Measurements from ENCODE around the gene TRIP6.
A peak's percentile ranks its signal among the peaks of the same experiment; 100 is the strongest.

The TRIP6 gene

GRCh38 chr7:100896732-100897608, 29.8 kb downstream of the TRIP6 start:
- POLR2A ChIA-PET, result no interaction called here
- TF ChIP-seq CTCF (IDR thresholded peaks at IDR 0.05; ENCODE audit: insufficient read depth, low read length, missing control alignments), result peak; percentile 84
- CTCF ChIA-PET, result interaction anchor here (1.0 to 9.3 kb wide), 6 partner anchors 162 to 386 kb away, joined by 4 to 105 read pairs (median 6); no protein-coding TSS in a partner anchor
- H3K4me3 ChIP-seq (ENCODE audit: low read depth, low read length), result peak overlapping the region; percentile 34; the same call in 1 of the 2 replicates
- DNase-seq (ENCODE audit: low read depth, low spot score), result no peak

- POLR2A ChIA-PET, result no interaction called here
- DNase-seq (ENCODE audit: low read depth, low spot score), result no peak
- CTCF ChIA-PET, result interaction anchor here (0.8 to 9.3 kb wide), 18 partner anchors 8 to 385 kb away, joined by 3 to 105 read pairs (median 4); partner anchors contain the start of gene UFSP1
- no peak overlapping the region for H3K4me3 ChIP-seq (ENCODE audit: low read depth, low read length)
- TF ChIP-seq CTCF (IDR thresholded peaks at IDR 0.05; ENCODE audit: insufficient read depth, low read length, missing control alignments), result no peak
Measured at GRCh38 chr7:100897772-100898454, 30.7 kb downstream of the TRIP6 start.

- ChIA-PET CTCF (interaction anchor here (0.8 to 9.3 kb wide), 7 partner anchors 10 to 181 kb away, joined by 3 to 105 read pairs (median 5); partner anchors contain the start of gene UFSP1), POLR2A (no interaction called here)
- no peak overlapping the region for H3K4me3 ChIP-seq (ENCODE audit: low read depth, low read length)
- no peak for TF ChIP-seq CTCF (IDR thresholded peaks at IDR 0.05; ENCODE audit: insufficient read depth, low read length, missing control alignments)
- DNase-seq (ENCODE audit: low read depth, low spot score), result no peak
Measured at GRCh38 chr7:100899432-100899831, 32.2 kb downstream of the TRIP6 start.

GRCh38 chr7:100900978-100901377, 33.8 kb downstream of the TRIP6 start:
- TF ChIP-seq CTCF (IDR thresholded peaks at IDR 0.05; ENCODE audit: insufficient read depth, low read length, missing control alignments), result no peak
- no peak for DNase-seq (ENCODE audit: low read depth, low spot score)
- ChIA-PET POLR2A (no interaction called here), CTCF (interaction anchor here (0.7 to 9.3 kb wide), 7 partner anchors 152 to 382 kb away, joined by 3 to 105 read pairs (median 3); no protein-coding TSS in a partner anchor)
- H3K4me3 ChIP-seq (ENCODE audit: low read depth, low read length), result no peak overlapping the region

- H3K4me3 ChIP-seq (ENCODE audit: low read depth, low read length), result no peak overlapping the region
- ChIA-PET POLR2A (no interaction called here), CTCF (interaction anchor here (1.4 to 9.3 kb wide), 3 partner anchors 157 to 175 kb away, joined by 4 to 105 read pairs (median 11); no protein-coding TSS in a partner anchor)
- no peak for DNase-seq (ENCODE audit: low read depth, low spot score)
- no peak for TF ChIP-seq CTCF (IDR thresholded peaks at IDR 0.05; ENCODE audit: insufficient read depth, low read length, missing control alignments)
Measured at GRCh38 chr7:100901921-100902332, 34.7 kb downstream of the TRIP6 start.

GRCh38 chr7:100902638-100903037, 35.5 kb downstream of the TRIP6 start:
- no peak for TF ChIP-seq CTCF (IDR thresholded peaks at IDR 0.05; ENCODE audit: insufficient read depth, low read length, missing control alignments)
- CTCF ChIA-PET, result interaction anchor here (1.4 to 9.3 kb wide), 4 partner anchors 8 to 175 kb away, joined by 4 to 105 read pairs (median 8); partner anchors contain the start of gene ACHE
- H3K4me3 ChIP-seq (ENCODE audit: low read depth, low read length), result no peak overlapping the region
- DNase-seq (ENCODE audit: low read depth, low spot score), result no peak
- POLR2A ChIA-PET, result no interaction called here
